ENCODE results near the gene EBF3.

The EBF3 gene

DNA sequence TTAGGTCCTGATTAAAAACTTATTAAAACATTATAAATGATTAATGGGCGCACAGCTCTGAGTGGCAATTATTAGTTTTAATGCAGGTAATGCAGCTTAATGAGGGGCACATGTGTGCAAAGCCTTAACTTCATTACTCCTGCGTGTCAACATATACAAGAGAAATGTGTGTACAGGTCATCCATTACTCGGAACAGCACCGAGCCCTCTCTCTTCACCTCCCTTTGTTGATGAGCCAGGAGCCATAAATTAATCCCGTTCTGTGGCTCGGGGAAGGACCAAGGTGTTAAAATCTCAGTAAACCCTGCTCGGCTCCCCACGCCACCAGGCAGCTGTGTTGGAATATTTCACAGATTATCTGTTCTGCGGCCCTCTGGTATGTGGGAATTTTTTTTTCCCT lies 77.8 kb downstream of the EBF3 start:
- DNase-seq (ENCODE audit: insufficient read length, low spot score): no peak

DNA sequence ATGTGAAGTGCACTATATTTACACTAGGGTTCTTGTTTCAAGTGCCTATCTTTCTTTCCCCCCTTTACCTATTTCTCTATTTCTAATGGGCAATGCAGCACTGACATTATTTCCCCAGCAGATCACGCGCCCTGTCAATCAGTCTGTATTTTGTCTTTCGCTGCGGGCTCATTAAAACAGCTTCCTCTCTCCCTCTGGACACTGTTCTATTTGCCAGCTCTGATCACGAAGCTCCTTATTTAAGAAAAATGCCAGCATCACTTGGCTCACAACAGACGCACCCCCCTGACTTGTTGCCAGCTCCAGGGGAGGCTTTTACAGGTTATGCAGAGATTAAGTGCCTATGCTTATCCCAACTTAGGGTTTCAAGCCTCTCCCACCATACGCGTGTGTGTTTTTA lies 78.5 kb downstream of the EBF3 start:
- no peak for FAIRE-seq

More for the DNA sequence above, 77.8 kb downstream of the EBF3 start:
- TF ChIP-seq, protein P1, sequence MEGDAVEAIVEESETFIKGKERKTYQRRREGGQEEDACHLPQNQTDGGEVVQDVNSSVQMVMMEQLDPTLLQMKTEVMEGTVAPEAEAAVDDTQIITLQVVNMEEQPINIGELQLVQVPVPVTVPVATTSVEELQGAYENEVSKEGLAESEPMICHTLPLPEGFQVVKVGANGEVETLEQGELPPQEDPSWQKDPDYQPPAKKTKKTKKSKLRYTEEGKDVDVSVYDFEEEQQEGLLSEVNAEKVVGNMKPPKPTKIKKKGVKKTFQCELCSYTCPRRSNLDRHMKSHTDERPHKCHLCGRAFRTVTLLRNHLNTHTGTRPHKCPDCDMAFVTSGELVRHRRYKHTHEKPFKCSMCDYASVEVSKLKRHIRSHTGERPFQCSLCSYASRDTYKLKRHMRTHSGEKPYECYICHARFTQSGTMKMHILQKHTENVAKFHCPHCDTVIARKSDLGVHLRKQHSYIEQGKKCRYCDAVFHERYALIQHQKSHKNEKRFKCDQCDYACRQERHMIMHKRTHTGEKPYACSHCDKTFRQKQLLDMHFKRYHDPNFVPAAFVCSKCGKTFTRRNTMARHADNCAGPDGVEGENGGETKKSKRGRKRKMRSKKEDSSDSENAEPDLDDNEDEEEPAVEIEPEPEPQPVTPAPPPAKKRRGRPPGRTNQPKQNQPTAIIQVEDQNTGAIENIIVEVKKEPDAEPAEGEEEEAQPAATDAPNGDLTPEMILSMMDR (IDR thresholded peaks at IDR 0.05; ENCODE audit: insufficient read depth, missing control alignments): no peak
- no peak for FAIRE-seq

GRCh38 chr10:129884398-129885078 lies 79.5 kb downstream of the EBF3 start:
- TF ChIP-seq, protein P1 (IDR thresholded peaks at IDR 0.05; ENCODE audit: insufficient read depth, missing control alignments): no peak
- no peak for FAIRE-seq
- no peak for DNase-seq (ENCODE audit: insufficient read length, low spot score)

More for the DNA sequence above, 78.5 kb downstream of the EBF3 start:
- TF ChIP-seq, protein P1 (IDR thresholded peaks at IDR 0.05; ENCODE audit: insufficient read depth, missing control alignments): no peak
- DNase-seq (ENCODE audit: insufficient read length, low spot score): no peak

DNA sequence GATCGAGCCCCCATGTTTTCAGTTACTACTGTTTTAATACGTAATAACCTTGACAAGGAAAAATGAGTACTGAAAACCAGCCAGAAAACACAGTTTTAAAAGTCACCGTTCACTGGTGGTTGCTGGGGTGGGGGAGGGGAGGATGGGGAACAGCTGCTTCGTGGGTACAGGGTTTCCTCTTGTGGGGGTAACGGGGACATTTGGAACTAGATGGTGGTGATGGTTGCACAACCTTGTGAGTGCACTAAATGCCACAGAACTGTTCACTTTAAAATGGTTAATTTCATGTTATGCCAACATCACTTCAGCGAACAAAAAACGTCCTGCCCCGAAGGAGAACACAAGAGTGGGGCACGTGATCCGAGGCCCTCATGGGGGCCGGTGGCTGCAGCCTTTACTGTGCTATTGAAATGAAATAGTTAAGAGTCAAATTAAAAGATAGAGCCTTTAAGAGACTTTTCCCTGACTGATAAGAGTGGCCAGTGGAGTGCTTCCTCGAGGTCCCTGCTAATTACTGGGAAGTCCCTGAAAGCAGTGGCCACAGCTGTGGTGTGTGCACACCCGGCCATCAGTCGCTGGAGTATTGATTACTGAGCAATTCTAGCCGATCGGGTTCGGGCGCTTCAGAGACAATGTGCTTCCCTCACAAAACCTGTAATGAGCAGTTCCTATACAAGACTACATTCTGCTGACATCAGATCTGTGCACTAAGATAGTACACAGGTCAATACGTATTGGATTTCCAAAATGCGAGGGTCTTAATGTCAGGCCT lies 80.3 kb downstream of the EBF3 start:
- DNase-seq (ENCODE audit: insufficient read length, low spot score) (no peak), FAIRE-seq (no peak)

GRCh38 chr10:129883029-129883428 lies 81.0 kb downstream of the EBF3 start:
- no peak for FAIRE-seq
- TF ChIP-seq, protein P1 (IDR thresholded peaks at IDR 0.05; ENCODE audit: insufficient read depth, missing control alignments): no peak
- DNase-seq (ENCODE audit: insufficient read length, low spot score): no peak

More for the DNA sequence above, 80.3 kb downstream of the EBF3 start:
- TF ChIP-seq, protein P1 (IDR thresholded peaks at IDR 0.05; ENCODE audit: insufficient read depth, missing control alignments): no peak

GRCh38 chr10:129882291-129883010 lies 81.6 kb downstream of the EBF3 start:
- TF ChIP-seq, protein P1 (IDR thresholded peaks at IDR 0.05; ENCODE audit: insufficient read depth, missing control alignments): no peak
- FAIRE-seq (no peak), DNase-seq (ENCODE audit: insufficient read length, low spot score) (no peak)

Data from D721Med (cell line).